ENCODE measurements around the gene CACNA2D1.

CACNA2D1 gene

DNA sequence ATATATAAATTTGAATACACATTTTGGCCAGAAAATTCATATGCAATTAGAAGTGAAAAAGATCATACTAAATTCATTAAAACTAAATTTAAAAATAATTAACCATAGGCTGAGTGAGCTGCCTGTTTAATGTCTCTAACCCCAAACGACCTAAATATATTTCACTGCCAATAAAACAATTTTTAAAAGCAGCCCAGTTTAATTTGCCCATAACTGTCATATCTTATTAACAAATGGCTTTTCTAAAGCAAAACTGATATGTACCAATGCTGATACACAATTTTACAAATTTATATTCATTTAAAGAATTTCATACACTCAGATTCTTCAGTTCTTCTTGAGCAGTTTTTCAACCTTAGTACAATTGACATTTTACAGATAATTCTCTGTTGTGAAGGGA lies 99.9 kb downstream of the CACNA2D1 start:
- DNase-seq (ENCODE audit: low spot score) = no peak

DNA sequence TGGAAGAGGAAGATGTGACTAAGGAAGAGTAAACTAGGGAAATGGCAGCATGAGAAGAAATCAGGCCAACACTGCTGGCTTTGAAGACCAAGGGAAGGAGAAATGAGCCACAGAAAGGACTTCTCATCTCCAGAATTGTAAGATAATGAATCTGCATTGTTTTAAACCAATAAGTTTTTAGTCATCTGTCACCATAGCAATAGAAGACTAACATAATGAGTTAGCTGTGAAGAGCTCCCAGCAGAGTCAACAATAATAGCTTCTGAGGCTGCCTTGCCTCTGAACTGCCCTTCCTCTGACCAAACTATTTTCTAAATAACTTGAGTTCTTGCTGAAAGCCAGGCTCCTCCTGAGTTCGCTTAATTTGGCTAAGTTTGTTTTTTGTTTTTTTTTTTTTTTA lies 103.6 kb downstream of the CACNA2D1 start:
- no peak for DNase-seq (ENCODE audit: low spot score)

DNA sequence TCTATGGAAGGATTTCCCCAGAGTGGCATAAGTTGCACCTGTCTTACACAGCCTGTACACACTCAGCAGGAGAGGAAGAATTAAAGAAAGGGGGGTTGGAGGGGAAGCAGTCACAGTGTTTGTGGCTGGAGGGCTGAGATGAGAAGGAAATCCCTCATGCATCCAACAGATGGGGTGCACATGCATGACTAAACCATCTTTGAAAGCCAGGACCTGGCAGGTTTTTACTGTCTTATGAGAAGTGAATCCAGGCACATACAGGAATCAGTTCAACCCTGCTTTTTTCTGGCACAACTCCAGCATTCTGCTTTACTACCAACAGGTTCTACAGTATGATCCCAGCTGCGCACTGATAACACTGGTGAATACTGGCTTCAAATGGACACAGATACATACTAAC lies 107.7 kb downstream of the CACNA2D1 start:
- DNase-seq (ENCODE audit: low spot score) = no peak

DNA sequence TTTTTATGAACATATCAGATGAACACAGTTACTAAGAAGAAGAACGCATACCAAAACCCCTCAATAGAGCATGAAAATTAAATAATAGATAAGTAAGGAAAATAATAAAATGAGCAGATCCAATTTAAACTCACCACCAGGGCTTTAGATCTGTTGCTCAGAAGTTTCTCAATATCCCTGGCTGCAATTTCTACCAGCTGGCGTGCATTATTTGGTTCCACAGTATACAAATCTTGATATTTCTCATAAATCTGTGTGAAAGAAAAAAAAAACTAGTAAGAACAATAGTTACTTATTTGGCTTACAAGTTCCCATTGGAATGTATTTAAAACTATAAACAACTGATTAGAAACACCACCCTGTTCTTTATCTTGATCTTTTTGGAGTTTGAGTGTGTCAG lies 108.6 kb downstream of the CACNA2D1 start:
- no peak for DNase-seq (ENCODE audit: low spot score)

DNA sequence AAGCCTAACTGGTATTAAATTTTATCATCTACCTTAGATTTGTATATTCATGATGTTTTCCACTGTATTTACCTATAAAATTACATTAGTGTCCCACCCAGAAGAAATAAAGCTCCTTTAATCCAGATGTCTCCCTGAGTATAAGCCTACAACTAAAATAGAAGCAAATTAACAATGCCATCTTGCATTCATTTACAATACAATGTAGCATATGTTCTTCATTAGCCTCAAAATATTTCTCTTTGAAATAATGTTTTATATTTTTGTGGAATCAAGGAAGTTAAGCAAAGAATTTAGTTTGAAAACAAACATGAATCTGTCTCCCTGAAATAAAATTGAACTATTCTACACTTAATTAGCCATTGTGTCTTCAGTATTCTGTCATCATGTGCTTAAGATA lies 112.3 kb downstream of the CACNA2D1 start:
- no peak for DNase-seq (ENCODE audit: low spot score)

DNA sequence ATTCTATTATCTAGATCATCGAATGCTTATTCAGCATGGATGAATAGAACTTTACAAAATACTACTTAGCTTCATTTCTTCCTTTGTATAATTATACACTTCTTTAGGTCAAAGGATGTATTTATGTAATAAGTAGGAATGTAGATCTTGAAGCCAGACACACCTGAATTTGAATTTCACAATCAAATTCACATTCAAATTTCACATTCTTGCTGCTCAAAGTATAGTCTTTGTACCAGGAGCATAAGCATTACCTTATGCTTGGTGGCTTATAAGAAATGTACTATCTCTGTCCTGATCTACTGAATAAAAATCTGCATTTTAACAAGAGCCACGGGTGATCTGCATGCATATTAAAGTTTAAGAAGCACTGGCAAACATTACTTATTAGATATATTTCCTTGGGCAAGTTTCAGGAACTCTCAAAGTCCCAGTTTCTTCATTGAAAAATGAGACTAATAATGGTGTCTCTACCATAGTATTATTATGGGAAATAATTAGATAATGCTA lies 112.8 kb downstream of the CACNA2D1 start:
- DNase-seq (ENCODE audit: low spot score) = no peak

DNA sequence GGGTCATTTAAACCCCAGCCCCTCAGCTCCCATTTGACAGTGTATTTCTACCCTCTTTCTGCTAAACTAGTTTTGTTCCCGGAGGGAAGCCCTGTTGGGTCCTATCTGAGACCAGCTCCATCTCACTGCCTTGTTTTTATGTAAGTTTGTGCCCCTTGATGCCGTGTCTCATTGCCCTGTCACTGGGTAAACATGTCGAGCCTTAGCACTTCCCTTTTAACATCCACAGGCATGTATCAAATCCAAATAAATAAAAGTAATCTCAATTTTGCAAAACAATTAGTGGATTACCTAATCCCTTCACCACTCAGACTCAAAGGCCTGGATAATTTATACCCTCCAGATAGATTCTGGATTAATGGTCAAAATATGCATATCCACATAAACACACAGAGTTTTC lies 115.7 kb downstream of the CACNA2D1 start:
- DNase-seq (ENCODE audit: low spot score) = no peak

DNA sequence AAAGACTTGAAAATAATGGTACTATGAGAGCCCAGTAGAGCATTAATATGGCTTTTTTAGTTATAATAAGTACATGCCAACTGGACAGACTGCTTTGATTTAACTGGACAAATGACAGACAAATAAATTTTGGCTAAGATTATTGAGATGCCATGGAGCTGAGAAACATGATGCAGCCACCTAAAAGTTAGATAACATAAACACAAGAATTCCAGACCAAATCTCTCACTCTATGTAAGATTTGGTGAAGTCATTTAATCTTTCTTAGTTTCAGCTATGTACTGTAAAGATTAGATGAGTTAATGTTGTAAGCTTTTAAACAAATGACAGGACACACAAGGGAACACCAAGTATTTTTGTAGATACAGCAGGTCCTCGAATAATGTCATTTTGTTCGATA lies 118.2 kb downstream of the CACNA2D1 start:
- no peak for DNase-seq (ENCODE audit: low spot score)

DNA sequence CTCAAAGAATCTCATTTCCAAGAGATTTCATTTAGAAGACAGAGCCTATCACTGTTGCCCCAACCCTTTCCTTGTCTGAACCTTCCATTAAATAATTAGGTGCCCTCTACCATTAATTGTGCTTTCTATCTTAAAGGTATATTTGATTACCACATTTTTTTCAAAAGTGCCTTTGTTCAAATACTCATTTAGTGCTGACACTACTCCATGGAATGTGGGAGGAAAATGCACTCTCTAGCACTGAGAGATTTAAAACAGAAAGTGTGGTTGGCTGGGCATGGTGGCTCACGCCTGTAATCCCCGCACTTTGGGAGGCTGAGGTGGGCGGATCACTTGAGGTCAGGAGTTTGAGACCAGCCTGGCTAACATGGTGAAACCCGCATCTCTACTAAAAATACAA lies 119.8 kb downstream of the CACNA2D1 start:
- no peak for DNase-seq (ENCODE audit: low spot score)

DNA sequence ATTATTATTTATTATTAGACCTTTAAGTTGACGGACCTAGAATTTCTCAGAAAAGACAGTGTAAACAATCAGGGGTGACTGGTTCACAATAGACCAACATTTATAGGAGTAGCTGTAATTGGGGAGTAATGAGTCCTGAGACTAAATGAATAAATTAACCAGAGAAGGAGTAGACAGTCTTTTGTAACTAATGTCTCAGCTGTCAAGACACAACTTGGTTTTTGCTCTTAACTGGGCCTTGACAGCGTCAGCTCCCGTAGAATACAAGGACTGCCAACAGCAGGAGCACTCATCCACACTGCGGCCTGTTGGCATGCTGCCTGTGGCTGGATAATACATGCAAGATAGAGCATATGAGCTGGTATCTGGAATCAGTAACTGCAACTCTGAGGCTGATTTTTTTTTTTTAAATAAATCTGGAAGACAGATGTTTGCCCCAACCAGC lies 123.9 kb downstream of the CACNA2D1 start:
- DNase-seq (ENCODE audit: low spot score) = no peak

DNA sequence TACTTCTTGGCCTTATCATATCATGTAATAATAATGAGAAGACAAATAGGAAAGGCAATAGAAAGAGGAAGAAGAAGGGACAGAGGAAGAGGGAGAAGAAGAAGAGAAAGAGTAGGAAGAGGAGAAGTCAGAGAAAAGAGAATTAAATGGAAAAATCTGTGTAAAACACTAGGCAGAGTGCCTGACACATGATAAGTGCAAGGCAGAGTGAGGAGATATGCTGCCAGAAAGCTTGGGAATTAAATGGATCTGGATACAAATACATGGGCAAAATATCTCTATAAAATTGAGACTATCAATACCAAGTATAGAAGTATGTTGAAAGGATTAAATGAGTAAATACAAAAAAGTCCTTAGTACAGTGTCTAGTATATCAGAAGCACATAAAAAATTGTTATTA lies 124.8 kb downstream of the CACNA2D1 start:
- no peak for DNase-seq (ENCODE audit: low spot score)

DNA sequence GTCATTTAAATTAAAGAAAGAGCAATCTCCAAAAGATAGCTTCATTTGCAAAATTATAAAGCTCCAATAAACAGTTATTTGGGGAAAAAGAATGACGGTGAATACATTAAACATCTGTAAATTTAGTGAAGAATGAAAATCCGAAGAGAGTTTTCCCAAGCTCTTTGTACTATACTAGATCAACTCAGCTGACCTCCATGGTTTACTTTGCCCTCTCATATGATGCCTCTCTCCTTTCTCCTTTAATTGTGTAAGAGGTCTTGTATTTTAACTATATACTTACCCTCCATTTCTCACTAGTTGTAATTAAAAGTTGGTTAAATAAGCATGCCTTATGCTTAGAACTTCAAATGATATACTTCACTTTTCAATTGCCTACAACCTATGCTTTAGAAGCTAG lies 125.8 kb downstream of the CACNA2D1 start:
- no peak for DNase-seq (ENCODE audit: low spot score)

DNA sequence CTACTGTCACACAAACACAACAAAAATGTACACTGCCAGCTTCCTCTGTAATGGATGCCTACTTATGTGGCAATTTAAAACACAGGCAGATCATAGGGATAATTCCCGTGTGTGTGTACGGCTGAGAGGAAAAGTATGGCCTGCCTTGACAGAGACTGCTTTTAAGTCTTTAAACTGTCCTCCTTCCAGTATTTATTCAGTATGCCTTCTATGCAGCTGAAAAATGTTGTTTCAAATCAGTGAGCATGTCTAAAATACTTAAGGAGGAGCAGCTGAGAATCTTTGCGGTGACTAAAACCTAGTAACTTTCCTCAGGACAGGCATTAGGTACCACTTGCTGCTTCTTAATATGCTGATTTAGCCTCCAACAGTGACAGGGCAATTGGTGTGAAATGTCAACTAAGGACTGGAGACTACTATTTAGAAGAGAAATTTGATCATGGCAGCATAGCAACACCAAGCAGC lies 126.3 kb downstream of the CACNA2D1 start:
- DNase-seq (ENCODE audit: low spot score) = no peak

DNA sequence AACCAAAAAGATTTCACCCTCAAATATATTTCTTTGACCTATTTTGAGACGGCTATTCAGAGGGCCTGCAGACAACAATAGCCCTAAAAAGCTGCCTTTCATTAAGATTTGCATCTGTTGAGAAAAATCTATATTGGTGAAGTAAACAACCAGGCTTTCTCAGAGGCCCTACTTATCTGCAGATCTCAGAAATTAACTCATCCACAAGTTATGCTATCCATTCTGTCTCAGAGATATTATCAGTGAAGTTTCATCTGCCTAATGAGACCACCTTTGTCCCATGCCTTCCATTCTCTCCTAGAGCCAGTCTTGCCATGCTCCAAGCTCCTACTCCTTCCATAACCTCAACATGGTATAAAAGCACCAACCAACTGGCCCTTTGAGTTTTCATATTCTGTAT lies 130.3 kb downstream of the CACNA2D1 start:
- DNase-seq (ENCODE audit: low spot score) = no peak

DNA sequence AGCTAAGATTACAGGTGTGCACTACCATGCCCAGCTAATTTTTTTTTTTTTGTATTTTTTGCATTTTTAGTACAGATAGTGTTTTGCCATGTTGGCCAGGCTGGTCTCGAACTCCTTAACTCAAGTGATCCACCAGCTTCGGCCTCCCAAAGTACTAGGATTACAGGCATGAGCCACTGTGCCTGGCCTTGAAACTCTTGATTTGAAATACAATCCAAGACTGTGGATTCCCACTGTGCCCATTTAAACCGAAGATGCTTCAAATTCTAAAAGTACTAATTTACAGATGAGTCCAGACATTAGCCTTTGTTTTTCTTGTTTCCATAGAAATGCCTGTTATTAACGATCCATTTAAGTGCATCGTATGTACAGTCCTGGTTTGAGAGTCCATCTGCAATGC lies 130.9 kb downstream of the CACNA2D1 start:
- DNase-seq (ENCODE audit: low spot score) = no peak

DNA sequence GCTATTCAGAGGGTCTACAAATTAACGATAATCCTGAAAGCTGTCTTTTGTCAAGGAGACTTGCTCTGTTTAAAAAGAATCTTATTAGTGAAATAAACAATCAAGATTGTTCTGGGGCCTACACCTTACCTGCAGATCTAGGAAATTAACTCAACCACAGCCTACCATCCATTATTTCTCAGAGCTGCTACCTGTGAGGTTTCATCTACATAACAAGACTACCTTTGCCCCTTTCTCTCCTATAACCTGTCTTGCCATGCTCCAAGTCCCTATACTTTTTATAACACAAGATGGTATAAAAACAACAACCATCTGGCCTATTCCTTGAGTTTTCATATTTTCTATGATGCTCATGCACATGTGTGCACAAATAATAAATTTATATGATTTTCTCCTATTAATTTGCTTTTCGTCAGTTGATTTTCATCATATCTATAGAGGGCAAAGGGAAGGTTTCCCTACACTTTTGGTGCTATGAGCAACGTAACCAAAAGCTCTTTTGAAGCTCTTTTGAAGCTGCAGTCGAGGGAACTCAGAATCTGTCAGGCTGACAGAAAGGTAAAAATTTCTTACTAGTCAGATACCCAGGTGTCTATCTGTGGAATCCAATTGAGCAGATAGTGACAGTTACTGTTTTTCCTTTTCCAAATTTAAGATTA lies 138.1 kb downstream of the CACNA2D1 start:
- no peak for DNase-seq (ENCODE audit: low spot score)

DNA sequence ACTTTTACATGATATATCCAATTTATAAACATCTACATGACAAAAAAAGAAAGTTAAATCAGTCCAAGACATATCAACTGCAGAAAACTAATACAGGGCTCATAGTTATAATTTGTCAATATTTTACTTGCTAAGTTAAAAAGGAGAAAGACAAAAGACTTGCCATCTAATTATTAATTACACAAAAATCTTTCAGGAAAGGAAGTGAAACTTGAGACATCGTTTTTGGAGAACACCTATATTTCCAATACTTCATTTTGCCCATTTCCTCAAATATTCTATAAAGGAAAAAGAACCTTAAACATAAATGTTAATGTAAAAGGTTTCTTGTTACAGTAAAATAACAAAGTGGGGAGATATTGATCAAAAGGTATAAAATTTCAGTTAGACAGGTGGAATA lies 148.7 kb downstream of the CACNA2D1 start:
- no peak for DNase-seq (ENCODE audit: low spot score)

DNA sequence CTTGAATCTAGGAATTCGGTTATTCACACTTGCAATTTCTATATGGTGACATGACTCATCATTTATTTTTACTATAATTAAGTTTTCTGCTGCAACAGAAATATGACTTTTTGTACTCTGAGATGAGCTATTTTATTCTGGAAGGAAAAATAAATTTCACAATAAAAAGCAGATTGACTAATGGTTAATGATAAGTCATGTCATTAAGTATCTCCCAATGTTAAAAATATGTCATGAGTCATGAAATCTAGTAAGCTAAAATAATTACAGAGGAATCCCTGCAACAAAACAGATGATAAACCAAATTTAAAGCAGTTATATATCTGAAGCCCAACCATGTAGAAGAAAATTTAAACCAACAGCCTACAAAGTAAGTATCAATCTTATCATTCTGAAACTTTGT lies 149.2 kb downstream of the CACNA2D1 start:
- DNase-seq (ENCODE audit: low spot score) = no peak

DNA sequence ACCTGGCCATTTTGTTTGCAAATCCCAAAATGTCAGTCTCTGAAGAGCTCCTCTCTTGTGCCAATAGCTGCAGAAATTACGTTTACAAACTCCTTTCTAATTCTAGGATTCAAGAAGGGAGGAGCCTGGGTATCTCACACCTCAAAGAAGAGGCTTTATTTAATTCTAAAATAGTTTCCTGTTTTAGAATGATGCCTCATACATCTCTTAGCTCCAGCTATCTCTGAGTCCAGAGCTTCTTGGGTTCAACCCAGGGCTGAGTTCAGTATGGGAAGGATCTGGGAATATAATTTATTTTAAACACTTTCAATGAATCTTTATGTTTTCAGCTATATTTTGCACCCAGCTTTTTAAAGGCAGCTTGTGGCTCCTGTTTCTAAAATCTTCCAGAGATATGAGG lies 150.1 kb downstream of the CACNA2D1 start:
- no peak for DNase-seq (ENCODE audit: low spot score)

DNA sequence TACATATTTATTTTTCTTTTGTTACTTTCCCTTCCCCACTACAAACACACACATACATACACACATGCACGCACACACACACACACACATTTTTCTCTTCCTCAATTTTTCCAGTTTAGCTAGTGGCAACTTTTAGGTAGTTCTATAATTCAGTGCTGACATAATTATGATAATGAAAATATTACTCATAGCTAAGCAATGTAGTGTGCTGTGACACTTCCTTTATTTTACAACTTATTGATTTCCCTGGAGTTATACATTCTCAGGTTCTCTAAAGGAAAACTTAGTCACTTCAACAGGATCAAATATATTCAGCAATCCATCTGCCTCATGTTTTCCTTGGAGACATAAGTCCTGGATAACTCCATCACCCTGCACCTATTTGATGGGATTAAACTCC lies 151.6 kb downstream of the CACNA2D1 start:
- no peak for DNase-seq (ENCODE audit: low spot score)

DNA sequence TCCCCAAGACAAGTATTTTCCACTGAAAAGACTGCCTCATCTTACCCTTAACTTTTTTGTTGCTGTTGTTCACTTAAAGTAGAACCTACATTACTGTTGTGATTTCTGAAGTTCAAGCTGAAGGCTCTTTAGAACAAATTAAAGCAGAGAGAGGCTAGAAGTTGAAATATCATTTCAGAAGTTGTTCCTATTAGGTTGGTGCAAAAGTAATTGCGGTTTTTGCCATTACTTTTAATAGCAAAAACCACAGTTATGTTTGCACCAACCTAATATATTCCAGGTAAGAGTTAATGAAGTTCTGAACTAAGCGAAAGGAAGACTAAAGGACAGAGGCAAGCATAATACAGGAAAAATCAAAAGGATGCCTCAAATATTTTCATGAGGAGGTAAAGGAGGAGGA lies 153.7 kb downstream of the CACNA2D1 start:
- no peak for DNase-seq (ENCODE audit: low spot score)

DNA sequence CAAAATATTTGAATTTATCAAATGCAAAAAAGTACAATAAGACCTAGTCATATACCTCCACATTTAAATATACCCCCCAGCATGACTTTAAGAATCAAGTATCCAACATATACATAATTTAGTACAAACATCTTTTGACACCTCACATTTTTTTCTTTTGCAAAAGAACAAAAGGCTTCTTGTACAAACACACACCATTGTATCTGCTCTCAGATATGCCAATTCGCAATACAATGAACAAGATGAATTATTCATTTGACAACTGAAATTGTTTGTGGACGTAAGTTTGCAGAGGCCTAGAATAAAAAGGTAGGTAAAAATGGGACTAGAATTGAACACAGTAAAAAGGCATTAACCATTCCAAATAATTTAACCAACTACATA lies 154.4 kb downstream of the CACNA2D1 start:
- no peak for DNase-seq (ENCODE audit: low spot score)

DNA sequence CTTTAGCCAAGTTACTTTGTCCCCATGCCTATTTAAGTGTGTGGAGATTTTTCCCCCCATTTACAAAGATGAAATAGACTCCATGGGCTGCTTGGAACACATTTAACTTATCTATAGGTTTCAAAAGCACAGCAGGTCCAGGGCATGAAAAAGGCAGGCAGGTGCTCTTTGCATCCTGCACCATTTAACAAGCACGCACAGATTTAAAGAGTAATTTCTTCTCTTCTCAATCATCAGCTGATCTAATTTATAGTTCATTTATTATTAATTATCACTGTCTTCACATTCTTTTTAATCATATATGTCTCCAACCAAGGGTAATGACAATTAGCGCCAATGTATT lies 156.8 kb downstream of the CACNA2D1 start:
- no peak for DNase-seq (ENCODE audit: low spot score)

DNA sequence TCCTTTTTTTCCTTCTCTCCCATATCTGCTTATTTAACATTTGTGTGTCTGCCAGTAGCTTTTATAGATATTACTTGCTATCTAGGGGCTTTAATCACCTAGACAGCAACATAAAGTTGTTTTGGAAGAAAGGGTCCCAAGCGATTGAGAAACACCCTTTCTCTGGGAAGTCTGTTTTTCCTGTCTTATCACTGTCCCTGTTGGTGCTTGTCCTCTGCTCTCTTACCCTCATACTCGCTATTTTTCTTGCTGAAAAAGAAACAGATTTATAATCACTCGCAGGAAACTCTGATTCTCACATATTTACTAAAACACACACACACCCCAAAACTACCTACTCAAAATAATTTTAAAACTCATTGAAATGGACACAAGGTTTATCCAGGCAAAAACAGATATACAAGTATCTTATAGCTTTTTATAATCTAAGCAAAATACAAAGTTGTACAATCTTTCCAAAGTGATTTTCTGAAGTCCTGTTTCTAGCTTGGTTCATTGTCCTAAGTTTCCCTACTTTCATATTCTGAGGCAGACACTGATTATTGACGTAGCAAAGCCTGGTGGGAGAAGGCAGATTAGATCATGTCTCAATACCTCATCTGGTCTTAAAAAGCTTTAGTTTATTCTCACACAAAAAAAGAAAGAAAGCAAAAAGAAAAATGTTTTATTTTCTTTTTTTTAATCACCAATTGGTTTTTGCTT lies 157.3 kb downstream of the CACNA2D1 start:
- no peak for DNase-seq (ENCODE audit: low spot score)
